Neutrophil (primary cell): ENCODE data around the gene ECT2L.

ENCODE experiments used
- H3K27ac ChIP-seq: fragments of 200-600 bp; sonication (generic); 2 replicates; pipeline ENCODE4 v1.5.1; 2016; ENCODE audit warnings: mild to moderate bottlenecking, moderate library complexity
- H3K27me3 ChIP-seq: fragments of 200-600 bp; sonication (generic); 2 replicates; pipeline ENCODE4 v1.6.0; 2016; ENCODE audit warnings: mild to moderate bottlenecking
- H3K36me3 ChIP-seq: fragments of 200-600 bp; sonication (generic); 2 replicates; pipeline ENCODE4 v1.5.1; 2017
- H3K4me1 ChIP-seq, 2 experiments: fragments of 200-600 bp in 1 of 2; sonication (generic) in 1 of 2; 1 replicate in 1 of 2; 2 replicates in 1 of 2; pipeline versions ENCODE4 v1.5.1 to v1.6.1; 2013 to 2016; ENCODE audit warnings: low read depth in 1 of 2, low read length in 1 of 2, mild to moderate bottlenecking in 1 of 2, moderate library complexity in 1 of 2; ENCODE audit not compliant: control insufficient read depth in 1 of 2, insufficient read depth in 1 of 2
- H3K4me3 ChIP-seq, 2 experiments: fragments of 200-600 bp in 1 of 2; sonication (generic) in 1 of 2; 1 replicate in 1 of 2; 2 replicates in 1 of 2; pipeline ENCODE4 v1.5.1; 2013 to 2016; ENCODE audit warnings: low read depth in 1 of 2, low read length in 1 of 2, mild to moderate bottlenecking in 1 of 2, moderate library complexity in 1 of 2
- H3K9me3 ChIP-seq: fragments of 200-600 bp; sonication (generic); 2 replicates; pipeline ENCODE4 v1.5.1; 2016
- CTCF ChIP-seq: fragments of 200-600 bp; sonication (generic); IDR thresholded peaks from 2 replicates; pipeline ENCODE4 v1.5.1; 2016; ENCODE audit warnings: antibody characterized with exemption

The ECT2L gene

GRCh38 chr6:138797806-138798446 lies 2.0 kb downstream of the ECT2L start:
- no peak overlapping the region for H3K4me3 ChIP-seq
- peaks cover 3% of the 10 kb centered on the region for H3K36me3 ChIP-seq
- no peak overlapping the region for H3K27ac ChIP-seq
- no peaks in the 10 kb centered on the region for H3K9me3 ChIP-seq
- peaks cover 45% of the 10 kb centered on the region for H3K27me3 ChIP-seq
- H3K4me1 ChIP-seq: peaks cover 0 to 5% of the 10 kb centered on the region in 2 experiments
- no peak for TF ChIP-seq CTCF

DNA sequence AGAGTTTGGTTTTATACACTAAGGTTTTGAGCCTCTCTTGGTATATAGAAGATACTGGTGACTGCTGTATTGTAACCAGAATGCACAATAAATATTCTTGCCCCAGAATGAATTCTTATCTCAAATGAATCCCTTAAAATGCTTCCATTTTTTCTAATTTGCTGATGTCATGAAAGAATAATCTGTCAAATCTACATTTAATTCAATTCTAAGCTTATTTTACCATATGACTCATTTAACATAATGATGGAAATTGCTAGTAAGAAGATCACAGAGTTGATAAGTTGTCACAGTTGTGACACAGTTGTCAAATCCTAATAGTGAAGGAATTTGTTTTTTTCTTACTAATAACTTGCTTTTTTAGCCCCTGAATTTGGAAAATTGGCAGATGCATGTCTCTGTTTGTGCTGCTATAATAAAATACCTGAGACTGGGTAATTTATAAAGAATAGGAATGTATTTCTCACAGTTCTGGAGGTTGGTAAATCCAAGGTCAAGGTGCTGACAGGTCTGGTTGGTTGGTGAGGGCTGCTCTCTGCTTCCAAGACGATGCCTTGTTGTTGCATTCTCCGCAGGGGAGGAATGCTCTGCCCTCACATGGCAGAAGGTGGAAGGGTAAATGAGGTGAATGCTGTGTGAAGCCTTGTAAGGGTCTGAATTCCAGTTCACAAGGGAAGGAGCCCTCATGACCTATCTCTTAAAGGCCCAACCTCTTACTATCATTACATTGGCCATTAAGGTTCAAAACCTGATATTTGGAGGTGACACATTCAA lies 4.7 kb downstream of the ECT2L start:
- peaks cover 0 to 5% of the 10 kb centered on the region in 2 experiments for H3K4me1 ChIP-seq
- H3K4me3 ChIP-seq: no peak overlapping the region
- no peak overlapping the region for H3K27ac ChIP-seq
- H3K27me3 ChIP-seq: peaks cover 34% of the 10 kb centered on the region
- no peak for TF ChIP-seq CTCF
- no peaks in the 10 kb centered on the region for H3K9me3 ChIP-seq
- H3K36me3 ChIP-seq: no peaks in the 10 kb centered on the region

DNA sequence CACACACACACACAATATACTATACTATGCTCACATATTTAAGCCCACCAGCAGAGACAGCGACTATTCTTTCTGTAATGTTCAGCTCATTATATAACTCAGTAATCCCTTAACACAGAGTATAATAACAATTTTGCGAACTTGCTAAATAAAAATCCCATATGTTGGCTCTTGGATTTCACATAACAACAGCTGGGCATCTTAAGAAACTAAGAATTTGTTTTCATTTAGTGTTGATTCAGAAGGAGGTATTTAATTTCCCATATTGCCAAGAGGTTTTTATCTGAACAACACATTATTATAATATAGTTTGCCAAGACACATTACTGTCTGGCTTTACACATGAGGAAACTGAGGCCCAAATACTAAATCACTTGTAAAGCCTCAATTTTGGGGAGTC lies 7.4 kb downstream of the ECT2L start:
- Histone ChIP-seq H3K27ac (no peak overlapping the region), H3K4me1 (no peaks in the 10 kb centered on the region), H3K4me3 (no peak overlapping the region), H3K9me3 (no peaks in the 10 kb centered on the region), H3K27me3 (peaks cover 7% of the 10 kb centered on the region), H3K36me3 (no peaks in the 10 kb centered on the region)
- no peak for TF ChIP-seq CTCF

DNA sequence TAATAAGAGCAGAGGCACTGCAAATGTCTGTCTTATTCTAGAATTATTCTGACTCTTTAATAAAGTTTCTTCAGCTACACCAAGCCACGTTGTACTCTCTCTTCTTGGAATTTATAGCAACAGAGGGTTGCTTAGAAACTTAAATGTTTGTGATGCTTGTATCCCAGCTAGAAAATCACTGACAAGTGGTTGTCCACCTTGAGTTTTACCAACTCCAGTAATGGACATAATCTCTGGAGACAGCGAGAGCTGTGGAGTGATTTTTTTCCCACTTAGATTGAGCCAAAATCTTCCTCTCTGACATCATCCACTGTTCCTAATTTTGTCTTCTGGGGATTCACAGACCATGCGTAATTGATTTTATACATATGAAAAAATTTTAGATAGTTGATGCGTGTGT lies 8.0 kb downstream of the ECT2L start:
- no peak overlapping the region for H3K27ac ChIP-seq
- no peak for TF ChIP-seq CTCF
- H3K4me1 ChIP-seq: no peaks in the 10 kb centered on the region
- peaks cover 1% of the 10 kb centered on the region for H3K27me3 ChIP-seq
- H3K4me3 ChIP-seq: no peak overlapping the region
- no peaks in the 10 kb centered on the region for H3K36me3 ChIP-seq
- no peaks in the 10 kb centered on the region for H3K9me3 ChIP-seq

- Histone ChIP-seq H3K4me1 (no peaks in the 10 kb centered on the region), H3K27me3 (no peaks in the 10 kb centered on the region), H3K36me3 (no peaks in the 10 kb centered on the region), H3K4me3 (no peak overlapping the region), H3K27ac (no peak overlapping the region), H3K9me3 (no peaks in the 10 kb centered on the region)
- no peak for TF ChIP-seq CTCF
Measured at GRCh38 chr6:138805016-138805765, 9.3 kb downstream of the ECT2L start.
